B cell (primary cell): ENCODE data around the gene ZBTB46.

Experiments
- EZH2 ChIP-seq: IDR thresholded peaks from 2 replicates; pipeline ENCODE4 v1.6.1; 2012; ENCODE audit warnings: borderline replicate concordance, low read depth, mild to moderate bottlenecking, moderate library complexity, low read length; ENCODE audit not compliant: insufficient read depth, poor library complexity, severe bottlenecking
- TF ChIP-seq, protein P1 (sequence below): fragments of 200-600 bp; IDR thresholded peaks from one replicate; pipeline ENCODE4 v1.8.0; 2022; ENCODE audit warnings: antibody characterized with exemption, mild to moderate bottlenecking

DNA sequence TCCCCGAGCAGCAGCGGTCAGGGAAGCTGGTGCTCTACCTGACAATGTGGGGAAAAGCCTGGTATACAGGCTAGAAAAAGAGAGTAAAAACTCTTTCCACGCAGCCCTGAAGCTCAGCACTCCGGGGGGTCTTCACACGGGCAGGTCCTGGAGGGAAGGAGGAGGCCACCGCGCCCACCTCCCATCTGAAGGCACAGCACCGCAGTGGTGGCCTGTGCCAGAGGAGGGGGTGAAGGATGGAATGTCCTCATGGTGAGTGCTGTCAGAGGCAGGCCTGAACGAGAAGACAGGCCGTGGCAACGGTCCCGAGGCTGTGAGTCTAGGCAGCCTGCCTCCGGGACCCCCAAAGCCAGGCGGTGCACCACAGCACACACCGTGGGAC is 85.6 kb downstream of the ZBTB46 start:
- TF ChIP-seq, protein P1, sequence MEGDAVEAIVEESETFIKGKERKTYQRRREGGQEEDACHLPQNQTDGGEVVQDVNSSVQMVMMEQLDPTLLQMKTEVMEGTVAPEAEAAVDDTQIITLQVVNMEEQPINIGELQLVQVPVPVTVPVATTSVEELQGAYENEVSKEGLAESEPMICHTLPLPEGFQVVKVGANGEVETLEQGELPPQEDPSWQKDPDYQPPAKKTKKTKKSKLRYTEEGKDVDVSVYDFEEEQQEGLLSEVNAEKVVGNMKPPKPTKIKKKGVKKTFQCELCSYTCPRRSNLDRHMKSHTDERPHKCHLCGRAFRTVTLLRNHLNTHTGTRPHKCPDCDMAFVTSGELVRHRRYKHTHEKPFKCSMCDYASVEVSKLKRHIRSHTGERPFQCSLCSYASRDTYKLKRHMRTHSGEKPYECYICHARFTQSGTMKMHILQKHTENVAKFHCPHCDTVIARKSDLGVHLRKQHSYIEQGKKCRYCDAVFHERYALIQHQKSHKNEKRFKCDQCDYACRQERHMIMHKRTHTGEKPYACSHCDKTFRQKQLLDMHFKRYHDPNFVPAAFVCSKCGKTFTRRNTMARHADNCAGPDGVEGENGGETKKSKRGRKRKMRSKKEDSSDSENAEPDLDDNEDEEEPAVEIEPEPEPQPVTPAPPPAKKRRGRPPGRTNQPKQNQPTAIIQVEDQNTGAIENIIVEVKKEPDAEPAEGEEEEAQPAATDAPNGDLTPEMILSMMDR: no peak
- TF ChIP-seq EZH2: no peak
